Measurements from ENCODE around the gene PALM. TPM values are rescaled to one million over a fixed set of nuclear protein-coding genes. Genes with fewer than 3 reads are reported as not detected.
A peak's percentile ranks its signal among the peaks of the same experiment; 100 is the strongest.
"Not testable (repeated sequence)": the region's sequence is repeated elsewhere in the genome, so short reads cannot be mapped to it uniquely, and the experiment has no call there.

The PALM gene
- total RNA-seq, 1 donor from 2014 or later: 30.1 TPM

DNA sequence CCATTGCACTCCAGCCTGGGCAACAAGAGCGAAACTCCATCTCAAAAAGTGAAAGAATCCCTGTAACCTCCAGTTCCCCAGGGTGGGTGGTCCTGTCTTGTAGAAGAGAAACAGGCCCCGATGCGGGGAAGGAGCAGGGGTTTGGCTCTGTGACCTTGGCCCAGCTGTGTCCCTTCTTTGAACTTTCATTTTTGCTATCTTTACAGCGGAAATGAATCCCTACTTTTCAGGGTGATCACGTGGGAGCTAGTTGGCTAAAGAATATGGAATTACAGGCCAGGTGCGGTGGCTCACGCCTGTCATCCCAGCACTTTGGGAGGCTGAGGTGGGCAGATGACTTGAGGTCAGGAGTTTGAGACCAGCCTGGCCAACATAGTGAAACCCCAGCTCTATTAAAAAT, 36.4 kb downstream of the PALM start:
- not testable (repeated sequence) for ATAC-seq, DNase-seq

DNA sequence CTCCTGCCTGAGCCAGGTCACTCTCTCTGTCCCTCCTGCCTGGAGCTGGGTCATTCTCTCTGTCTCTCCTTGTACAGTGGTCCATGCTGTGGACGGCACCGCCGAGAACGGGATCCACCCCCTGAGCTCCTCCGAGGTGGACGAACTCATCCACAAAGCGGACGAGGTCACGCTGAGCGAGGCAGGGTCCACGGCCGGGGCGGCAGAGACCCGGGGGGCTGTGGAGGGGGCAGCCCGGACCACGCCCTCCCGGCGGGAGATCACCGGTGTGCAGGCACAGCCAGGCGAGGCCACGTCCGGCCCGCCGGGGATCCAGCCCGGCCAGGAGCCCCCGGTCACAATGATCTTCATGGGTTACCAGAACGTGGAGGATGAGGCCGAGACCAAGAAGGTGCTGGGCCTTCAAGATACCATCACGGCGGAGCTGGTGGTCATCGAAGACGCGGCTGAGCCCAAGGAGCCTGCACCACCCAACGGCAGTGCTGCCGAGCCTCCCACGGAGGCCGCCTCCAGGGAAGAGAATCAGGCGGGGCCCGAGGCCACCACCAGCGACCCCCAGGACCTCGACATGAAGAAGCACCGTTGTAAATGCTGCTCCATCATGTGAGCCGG, 37.6 kb downstream of the PALM start:
- ATAC-seq: no peak
- DNase-seq: no peak
- intact Hi-C loops (cut with micrococcal nuclease): no loop called here

More for the DNA sequence above, 36.4 kb downstream of the PALM start:
- intact Hi-C loops (cut with micrococcal nuclease): not testable (repeated sequence)

DNA sequence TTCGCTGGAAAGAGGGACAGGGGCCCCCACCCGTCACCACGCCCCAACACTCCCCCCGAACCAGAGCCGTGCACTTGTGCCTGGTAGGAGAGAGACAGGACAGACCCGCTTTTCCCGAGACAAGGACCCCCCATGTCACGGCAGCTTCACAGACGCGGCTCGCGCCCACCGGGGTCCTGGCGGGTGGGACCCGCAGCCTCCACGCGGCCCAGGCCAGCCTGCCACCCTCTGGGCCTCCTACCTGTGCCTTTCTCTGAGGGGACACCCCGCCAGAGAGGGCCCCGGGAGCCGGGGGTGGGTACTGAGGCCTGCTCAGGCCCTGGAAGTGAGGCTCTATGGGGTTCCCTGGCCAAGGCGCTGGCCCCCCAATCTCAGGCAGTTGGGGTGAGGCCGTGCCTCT, 38.2 kb downstream of the PALM start:
- intact Hi-C loops (cut with micrococcal nuclease): no loop called here
- ATAC-seq: no peak
- DNase-seq: no peak

DNA sequence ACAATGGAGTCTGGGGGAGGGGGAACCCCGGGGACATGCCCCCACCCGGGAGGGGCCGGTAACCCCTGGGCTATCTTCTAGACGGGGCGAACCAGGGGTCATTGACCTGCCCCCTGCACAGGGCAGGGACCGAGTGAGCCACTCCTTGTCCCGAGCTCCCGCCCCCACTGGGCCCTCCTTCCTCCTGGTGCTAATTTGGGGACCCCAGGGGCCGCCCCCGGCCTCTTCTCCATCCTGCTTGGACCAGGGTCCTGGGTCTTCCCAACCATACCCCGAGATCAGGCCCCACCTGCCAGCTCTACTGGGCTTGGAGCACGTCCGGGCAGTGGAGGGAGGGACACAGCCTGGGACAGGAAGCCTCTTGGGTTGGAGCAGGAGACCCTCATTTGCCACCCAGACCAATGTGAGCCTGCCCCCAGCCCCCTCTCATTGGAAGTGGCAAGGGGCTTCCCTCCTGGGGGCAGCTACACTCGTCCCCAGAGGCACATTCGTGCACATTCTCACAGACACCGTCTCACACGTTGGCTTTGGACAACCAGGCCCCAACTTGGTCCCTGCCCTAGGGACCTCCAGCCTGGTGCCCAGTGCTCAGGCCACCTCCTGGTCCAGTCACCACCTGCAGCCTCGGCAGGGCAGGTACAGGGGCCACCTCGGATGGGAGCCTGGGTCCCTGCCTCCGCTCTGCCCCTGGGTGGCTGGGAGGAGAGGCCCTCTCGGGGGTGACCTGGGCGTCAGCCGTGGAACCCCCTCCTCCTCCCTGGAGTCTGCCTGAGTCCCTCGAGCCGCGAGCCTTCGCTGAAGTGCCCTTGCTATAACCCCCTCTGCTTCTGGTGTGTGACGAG, 38.9 kb downstream of the PALM start:
- DNase-seq: no peak
- ATAC-seq: no peak
- intact Hi-C loops (cut with micrococcal nuclease): no loop called here

DNA sequence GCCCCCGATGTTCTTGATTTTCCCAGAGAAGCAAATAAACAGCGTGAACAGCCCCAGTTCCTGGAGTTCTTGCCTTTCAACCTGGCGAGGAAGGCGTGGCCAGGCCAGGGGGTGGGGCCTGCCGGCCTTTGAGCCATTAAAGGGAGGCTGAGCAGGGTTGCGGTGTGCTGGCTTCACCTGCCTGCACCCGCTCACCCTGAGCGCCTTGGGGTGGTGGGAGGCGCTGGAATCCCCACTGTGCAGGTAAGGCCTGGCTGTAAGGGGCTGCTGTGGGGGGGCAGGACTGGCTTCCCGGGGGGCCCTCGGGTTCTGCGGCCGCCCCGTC, 39.5 kb downstream of the PALM start:
- no peak for ATAC-seq
- DNase-seq: no peak
- intact Hi-C loops (cut with micrococcal nuclease): no loop called here

DNA sequence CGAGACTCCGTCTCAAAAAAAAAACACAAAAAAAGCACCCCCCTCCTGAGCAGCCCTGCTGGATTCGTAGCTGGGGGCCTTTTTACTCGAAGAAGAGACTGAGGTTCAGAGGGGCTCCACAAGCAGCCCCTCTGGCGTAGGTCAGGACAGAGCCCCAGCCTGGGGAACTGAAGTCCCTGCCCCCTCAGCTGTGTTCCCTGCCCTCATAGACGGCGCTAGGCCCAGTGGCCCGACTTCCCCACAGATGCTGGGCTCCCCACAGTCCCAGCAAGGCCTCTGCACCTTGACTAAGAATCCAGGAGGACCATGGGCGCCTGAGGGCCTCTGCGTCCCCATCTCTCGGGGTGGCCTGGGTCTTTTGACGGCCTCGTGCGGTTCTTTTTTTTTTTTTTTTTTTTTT, 41.1 kb downstream of the PALM start:
- DNase-seq: no peak
- intact Hi-C loops (cut with micrococcal nuclease): no loop called here
- ATAC-seq: no peak

DNA sequence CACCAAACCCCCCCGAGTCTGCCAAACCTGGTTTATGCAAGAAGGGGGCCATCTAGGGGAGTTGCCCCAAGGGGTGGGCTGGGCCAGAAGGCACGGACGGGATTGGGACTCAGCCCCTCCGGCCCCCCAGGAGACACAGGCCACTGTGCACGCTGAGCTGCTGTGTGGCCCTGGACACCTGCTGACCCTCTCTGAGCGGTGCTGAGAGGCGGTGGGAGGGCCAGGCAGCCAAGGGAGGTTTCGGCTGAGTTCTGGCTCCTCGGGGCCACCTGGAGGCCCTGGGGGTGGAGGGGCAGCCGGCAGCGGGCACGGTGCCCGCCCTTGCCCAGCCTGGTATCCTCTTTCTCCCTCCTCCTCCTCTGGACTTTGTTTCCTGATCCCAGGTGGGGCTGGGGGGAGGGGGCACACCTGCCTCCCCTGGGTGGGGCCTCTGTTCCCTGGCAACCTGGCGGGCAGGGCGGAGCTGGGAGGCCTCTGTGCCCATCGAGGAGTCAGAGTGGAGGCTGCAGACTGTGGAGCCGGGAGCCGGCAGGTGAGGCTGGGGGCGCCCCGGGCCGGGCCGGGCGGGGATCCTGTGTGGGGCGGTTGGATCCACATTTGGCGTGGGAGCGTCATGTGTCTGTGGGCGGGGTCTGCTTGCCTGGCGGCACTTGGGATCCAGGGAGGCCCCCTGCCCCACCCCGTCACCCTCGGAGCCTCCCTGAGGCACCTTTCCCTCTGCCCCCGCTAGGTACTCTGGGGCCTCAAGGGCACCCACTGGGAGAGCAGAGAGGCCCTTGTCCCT, 42.1 kb downstream of the PALM start, which contains the start of gene MISP:
TSS of gene MISP (plus strand) at position 473 of the 784 bp plus-strand sequence. CDS start 5,835 bp downstream, outside the sequence.
- ATAC-seq (no peak), DNase-seq (peak; percentile 32)
- intact Hi-C loops (cut with micrococcal nuclease): no loop called here

DNA sequence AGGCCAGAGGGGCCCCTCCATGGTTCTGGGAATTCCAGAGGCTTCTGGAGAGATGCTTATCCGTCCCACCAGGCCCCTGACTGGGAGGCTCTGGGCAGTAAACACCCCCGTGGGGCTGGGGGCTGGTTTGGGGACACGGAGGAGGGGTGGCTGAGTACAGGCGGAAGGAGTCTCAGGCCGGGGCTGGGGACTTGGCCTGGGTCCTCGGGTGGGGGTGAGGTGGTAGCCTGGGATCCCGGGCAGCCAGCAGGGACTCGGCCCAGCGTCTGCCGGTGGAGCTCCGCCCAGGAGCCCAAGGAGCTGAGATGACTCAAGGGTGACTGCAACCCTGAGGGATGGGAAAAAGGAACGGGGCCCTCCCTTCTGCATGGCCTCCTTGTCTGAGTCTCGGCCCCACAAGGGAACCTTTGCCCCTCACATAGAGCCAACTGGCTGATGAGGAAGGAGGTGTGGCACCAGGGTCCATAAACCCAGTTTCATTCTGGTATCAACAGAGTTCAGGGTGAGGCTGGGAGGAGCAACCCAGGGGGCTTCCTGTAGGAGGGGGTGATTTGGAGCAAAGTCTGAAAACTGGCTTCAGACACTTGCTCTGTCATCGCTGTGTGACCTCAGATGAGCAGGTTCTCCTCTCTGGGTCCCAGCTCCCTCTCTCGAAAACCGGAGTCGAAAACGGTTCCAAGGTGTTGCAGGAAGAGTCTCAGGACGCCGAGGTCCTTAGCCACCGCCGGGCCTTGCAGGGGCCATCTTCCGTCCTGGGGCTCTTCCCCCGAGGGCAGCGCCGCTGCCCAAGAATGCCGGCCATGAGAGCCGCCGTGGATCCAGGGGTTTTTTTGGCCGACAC, 43.0 kb downstream of the PALM start:
- intact Hi-C loops (cut with micrococcal nuclease): no loop called here
- ATAC-seq (peak; percentile 16), DNase-seq (peak; percentile 25)

DNA sequence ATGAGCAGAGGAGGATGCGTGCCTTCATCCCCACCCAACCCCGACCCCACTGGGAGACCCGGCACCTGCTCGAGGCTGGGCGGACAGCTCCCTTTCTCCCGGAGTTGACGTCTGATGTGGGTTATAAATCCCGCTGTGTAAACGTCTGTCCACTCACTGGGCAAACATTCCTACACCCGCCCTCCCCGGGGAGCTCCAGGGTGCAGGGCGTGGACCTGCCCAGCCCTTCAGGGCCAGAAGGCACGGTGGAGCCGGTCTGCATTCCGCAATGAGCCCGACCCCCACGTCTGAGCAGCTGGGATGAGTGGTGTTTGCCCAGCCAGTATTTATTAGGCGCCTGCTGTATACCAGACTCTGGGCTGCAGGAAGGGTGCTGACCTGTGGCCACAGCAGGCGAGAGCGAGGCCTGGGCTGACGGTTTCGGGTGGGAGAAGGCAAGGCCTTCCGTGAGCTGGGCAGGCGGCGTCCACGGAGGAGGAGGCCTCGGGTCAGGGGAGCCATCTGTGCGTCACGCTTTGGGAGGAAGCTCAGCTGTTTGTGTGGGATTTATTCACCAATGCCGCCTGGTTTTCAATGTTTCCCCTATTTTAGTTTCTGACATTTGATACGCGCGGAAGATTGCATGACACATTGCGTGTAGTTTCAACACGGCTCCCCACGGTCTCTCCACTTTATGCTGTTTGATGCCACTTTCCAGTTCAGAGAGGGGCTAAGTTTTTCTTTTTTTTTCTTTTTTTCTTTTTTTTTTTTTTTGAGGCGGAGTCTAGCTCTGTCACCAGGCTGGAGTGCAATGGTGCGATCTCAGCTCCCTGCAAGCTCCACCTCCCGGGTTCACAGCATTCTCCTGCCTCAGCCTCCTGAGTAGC, 44.1 kb downstream of the PALM start:
- DNase-seq: peak; percentile 39
- intact Hi-C loops (cut with micrococcal nuclease): no loop called here

DNA sequence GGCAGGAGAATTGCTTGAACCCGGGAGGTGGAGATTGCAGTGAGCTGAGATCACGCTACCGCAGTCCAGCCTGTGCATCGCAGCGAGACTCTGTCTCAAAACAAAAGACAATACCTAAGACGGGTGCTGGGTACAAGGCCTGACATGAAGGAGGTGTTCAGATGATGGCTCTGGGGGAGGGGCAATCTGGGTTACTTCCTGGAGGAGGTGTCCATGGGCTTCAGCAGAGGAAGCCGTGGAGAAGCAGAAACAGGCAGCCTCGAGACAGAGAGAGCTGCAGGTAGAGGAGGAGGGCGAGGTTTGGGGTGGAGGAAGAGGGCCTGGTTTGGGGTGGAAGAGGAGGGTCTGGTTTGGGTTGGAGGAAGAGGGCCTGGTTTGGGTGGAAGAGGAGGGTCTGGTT, 45.8 kb downstream of the PALM start:
- no peak for ATAC-seq
- intact Hi-C loops (cut with micrococcal nuclease): no loop called here
- DNase-seq: no peak

More for the DNA sequence above, 44.1 kb downstream of the PALM start:
- ATAC-seq: peak; percentile 45

DNA sequence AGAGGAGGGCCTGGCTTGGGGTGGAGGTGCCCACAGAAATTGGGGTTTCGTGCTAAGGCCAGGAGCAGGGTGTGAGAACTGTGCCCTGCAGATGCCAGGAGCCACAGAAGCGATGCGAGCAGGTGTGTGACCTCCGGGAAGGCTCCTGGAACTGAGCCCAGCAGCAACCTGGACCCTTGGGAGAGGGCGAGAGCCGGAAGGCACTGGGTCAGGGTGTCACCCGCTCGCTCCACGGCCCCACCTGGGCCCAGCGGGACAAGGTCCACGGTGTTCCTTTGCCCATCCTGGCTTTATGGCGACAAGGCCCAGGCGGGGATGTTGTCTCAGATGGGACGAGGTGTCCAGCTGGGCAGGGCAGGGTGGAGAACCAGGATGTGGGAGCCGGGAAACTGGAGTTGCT, 46.3 kb downstream of the PALM start:
- intact Hi-C loops (cut with micrococcal nuclease): no loop called here
- DNase-seq: peak; percentile 18
- no peak for ATAC-seq

DNA sequence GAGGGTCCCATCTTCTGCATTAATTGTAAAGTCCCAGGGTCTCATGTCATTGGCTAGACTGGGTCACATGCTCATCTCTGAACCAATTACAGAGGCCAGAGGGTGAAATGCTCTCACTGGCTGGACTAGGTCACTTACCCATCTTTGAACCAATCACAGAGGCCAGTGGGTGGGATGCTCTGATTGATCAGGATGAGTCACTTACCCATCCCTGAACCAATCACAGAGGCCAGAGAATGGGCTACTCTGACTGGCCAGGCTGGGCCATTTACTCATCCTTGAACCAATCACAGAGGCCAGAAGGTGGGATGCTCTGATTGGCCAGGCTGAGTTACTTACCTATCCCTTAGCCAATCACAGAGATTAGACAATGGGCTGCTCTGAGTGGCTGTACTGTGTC, 47.5 kb downstream of the PALM start:
- DNase-seq: no peak
- intact Hi-C loops (cut with micrococcal nuclease): no loop called here
- ATAC-seq: no peak

DNA sequence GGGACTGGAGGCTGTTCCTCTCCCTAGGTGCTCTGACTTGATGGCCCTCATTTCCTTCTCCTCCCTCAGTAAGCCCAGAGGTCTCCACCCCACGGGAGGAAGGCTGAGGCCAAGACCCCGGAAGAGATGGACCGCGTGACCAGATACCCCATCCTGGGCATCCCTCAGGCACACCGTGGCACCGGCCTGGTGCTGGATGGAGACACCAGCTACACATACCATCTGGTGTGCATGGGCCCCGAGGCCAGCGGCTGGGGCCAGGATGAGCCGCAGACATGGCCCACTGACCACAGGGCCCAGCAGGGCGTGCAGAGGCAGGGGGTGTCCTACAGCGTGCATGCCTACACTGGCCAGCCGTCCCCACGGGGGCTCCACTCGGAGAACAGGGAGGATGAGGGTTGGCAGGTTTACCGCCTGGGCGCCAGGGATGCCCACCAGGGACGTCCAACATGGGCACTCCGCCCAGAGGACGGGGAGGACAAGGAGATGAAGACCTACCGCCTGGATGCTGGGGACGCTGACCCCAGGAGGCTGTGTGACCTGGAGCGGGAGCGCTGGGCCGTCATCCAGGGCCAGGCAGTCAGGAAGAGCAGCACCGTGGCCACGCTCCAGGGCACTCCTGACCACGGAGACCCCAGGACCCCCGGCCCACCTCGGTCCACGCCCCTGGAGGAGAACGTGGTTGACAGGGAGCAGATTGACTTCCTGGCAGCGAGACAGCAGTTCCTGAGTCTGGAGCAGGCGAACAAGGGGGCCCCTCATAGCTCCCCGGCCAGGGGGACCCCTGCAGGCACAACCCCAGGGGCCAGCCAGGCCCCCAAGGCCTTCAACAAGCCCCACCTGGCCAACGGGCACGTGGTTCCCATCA, 48.3 kb downstream of the PALM start:
- ATAC-seq (no peak), DNase-seq (peak; percentile 24)
- intact Hi-C loops (cut with micrococcal nuclease): no loop called here

DNA sequence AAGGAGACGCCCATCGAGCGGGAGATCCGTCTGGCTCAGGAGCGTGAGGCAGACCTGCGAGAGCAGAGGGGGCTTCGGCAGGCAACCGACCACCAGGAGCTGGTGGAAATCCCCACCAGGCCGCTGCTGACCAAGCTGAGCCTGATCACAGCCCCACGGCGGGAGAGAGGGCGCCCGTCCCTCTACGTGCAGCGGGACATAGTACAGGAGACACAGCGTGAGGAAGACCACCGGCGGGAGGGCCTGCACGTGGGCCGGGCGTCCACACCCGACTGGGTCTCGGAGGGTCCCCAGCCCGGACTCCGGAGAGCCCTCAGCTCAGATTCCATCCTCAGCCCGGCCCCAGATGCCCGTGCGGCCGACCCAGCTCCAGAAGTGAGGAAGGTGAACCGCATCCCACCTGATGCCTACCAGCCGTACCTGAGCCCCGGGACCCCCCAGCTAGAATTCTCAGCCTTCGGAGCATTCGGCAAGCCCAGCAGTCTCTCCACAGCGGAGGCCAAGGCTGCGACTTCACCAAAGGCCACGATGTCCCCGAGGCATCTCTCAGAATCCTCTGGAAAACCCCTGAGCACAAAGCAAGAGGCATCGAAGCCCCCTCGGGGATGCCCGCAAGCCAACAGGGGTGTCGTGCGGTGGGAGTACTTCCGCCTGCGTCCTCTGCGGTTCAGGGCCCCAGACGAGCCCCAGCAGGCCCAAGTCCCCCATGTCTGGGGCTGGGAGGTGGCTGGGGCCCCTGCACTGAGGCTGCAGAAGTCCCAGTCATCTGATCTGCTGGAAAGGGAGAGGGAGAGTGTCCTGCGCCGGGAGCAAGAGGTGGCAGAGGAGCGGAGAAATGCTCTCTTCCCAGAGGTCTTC, 49.3 kb downstream of the PALM start:
- intact Hi-C loops (cut with micrococcal nuclease): no loop called here
- no peak for ATAC-seq

DNA sequence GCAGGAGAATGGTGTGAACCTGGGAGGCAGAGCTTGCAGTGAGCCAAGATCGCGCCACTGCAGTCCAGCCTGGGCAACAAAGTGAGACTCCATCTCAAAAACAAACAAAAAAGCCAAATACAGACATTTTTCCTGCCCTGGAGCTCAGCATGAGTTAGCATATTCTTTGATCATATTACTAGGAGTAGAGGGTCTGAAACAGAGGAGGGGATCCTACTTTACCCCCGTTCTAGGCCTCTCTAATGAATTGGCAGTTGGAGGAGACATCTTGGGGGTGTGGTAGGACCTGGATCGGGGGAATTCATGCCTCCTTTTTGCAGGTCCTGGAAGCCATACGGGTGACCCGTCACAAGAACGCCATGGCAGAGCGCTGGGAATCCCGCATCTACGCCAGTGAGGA, 54.4 kb downstream of the PALM start:
- DNase-seq (no peak), ATAC-seq (no peak)
- intact Hi-C loops (cut with micrococcal nuclease): no loop called here

More for the DNA sequence above, 49.3 kb downstream of the PALM start:
- peak; percentile 27 for DNase-seq

DNA sequence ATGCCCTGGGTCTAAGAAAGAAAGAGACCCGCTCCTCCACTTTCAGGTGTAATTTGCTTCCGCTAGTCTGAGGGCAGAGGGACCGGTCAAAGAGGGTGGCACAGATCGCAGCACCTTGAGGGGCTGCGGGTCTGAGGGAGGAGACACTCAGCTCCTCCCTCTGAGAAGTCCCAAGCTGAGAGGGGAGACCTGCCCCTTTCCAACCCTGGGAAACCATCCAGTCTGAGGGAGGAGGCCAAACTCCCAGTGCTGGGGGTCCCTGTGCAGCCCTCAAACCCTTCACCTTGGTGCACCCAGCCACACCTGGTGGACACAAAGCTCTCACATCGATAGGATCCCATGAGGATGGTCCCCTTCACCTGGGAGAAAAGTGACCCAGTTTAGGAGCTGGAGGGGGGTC, 55.1 kb downstream of the PALM start:
- intact Hi-C loops (cut with micrococcal nuclease): no loop called here
- DNase-seq (no peak), ATAC-seq (no peak)

All from left ventricle myocardium superior (tissue), 1 donor.